Mesendoderm (in vitro differentiated cells): ENCODE data around the gene DLX5.
A peak's percentile ranks its signal among the peaks of the same experiment; 100 is the strongest.

ENCODE experiments used
- DNase-seq: peaks from one replicate; pipeline ENCODE4 v3.0.0; 2013
- H2AK5ac ChIP-seq: 2 replicates; pipeline ENCODE4 v1.6.1; 2013; ENCODE audit warnings: low read length, inconsistent platforms
- H2BK120ac ChIP-seq: 2 replicates; pipeline ENCODE4 v1.6.1; 2013; ENCODE audit warnings: low read depth, mild to moderate bottlenecking, low read length, moderate library complexity, mixed read lengths
- H2BK15ac ChIP-seq: replicated peaks from 2 replicates; pipeline ENCODE4 v1.6.1; 2013; ENCODE audit warnings: low read depth, mild to moderate bottlenecking, moderate library complexity
- H2BK5ac ChIP-seq: 2 replicates; pipeline ENCODE4 v1.6.1; 2013; ENCODE audit warnings: low read length, inconsistent platforms
- H3K18ac ChIP-seq: 2 replicates; pipeline ENCODE4 v1.6.1; 2013; ENCODE audit warnings: mild to moderate bottlenecking, low read length, mixed read lengths
- H3K23ac ChIP-seq: one replicate; pipeline ENCODE4 v1.6.1; 2013; ENCODE audit warnings: low read length
- H3K27ac ChIP-seq: 2 replicates; pipeline ENCODE4 v1.5.1; 2013; ENCODE audit warnings: low read depth, mild to moderate bottlenecking, inconsistent platforms, low read length, moderate library complexity
- H3K27me3 ChIP-seq: 2 replicates; pipeline ENCODE4 v1.6.1; 2013; ENCODE audit warnings: low read length, control low read depth, mild to moderate bottlenecking, inconsistent platforms; ENCODE audit not compliant: insufficient read depth, poor library complexity
- H3K36me3 ChIP-seq: 2 replicates; pipeline ENCODE4 v1.6.1; 2013; ENCODE audit warnings: low read length, inconsistent platforms; ENCODE audit not compliant: control insufficient read depth, insufficient read depth
- H3K4ac ChIP-seq: one replicate; pipeline ENCODE4 v1.6.1; 2013; ENCODE audit warnings: low read depth, mild to moderate bottlenecking, low read length, moderate library complexity
- H3K4me1 ChIP-seq: 2 replicates; pipeline ENCODE4 v1.6.1; 2013; ENCODE audit warnings: low read depth, low read length, inconsistent platforms; ENCODE audit not compliant: control insufficient read depth
- H3K4me2 ChIP-seq: 2 replicates; pipeline ENCODE4 v1.6.1; 2013; ENCODE audit warnings: low read length
- H3K4me3 ChIP-seq: 2 replicates; pipeline ENCODE4 v1.5.1; 2013; ENCODE audit warnings: mild to moderate bottlenecking, low read length
- H3K56ac ChIP-seq: one replicate; pipeline ENCODE4 v1.6.1; 2013; ENCODE audit warnings: low read length
- H3K79me1 ChIP-seq: 2 replicates; pipeline ENCODE4 v1.6.1; 2013; ENCODE audit warnings: low read length, inconsistent platforms
- H3K79me2 ChIP-seq: 2 replicates; pipeline ENCODE4 v1.6.1; 2013; ENCODE audit warnings: mild to moderate bottlenecking, low read length; ENCODE audit not compliant: control insufficient read depth, insufficient read depth
- H3K9ac ChIP-seq: 2 replicates; pipeline ENCODE4 v1.6.1; 2013; ENCODE audit warnings: low read length, inconsistent platforms
- H4K5ac ChIP-seq: one replicate; pipeline ENCODE4 v1.6.1; 2013; ENCODE audit warnings: low read length
- H4K8ac ChIP-seq: one replicate; pipeline ENCODE4 v1.6.1; 2013; ENCODE audit warnings: low read depth, mild to moderate bottlenecking, control low read depth, low read length, moderate library complexity
- whole genome bisulfite sequencing: extraction: QIAGEN DNeasy Blood & Tissue Kit; methylation state at CpG from one replicate; pipeline ENCODE4 v1.1.7; 2013; ENCODE audit warnings: low lambda C conversion rate, missing lambda C conversion rate; ENCODE audit not compliant: insufficient coverage; ENCODE audit errors: extremely low coverage; 5-methylcytosine and 5-hydroxymethylcytosine counted together

Gene DLX5

DNA sequence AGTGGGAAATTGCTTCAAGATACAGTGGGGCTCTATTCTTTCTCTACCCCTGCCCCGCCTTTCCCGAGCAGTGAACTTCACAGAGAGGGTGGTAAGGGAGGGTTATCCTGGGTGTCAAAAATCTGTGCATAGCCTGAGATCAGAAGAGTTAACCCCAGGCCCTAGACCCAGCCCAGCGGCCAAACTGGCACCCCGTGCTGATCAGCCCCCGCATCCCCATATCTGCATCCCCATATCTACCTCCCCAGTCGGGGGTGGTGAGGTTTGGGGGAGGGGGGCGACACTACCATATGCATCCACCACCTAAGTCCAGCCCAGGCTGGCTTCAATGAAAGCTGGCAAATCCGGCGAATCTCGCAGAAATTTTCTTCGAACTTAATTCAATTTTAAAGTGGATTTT lies 26.3 kb downstream of the DLX5 start:
- H3K36me3 ChIP-seq: no peaks in the 10 kb centered on the region
- WGBS: no CpG with 5 or more reads among the region's 11 CpGs
- H3K27ac ChIP-seq: no peak overlapping the region
- H2BK15ac ChIP-seq: no peak overlapping the region
- no peak overlapping the region for H4K8ac ChIP-seq
- no peak overlapping the region for H2BK120ac ChIP-seq
- H3K79me2 ChIP-seq: no peaks in the 10 kb centered on the region
- no peak overlapping the region for H3K4ac ChIP-seq
- H2AK5ac ChIP-seq: no peak overlapping the region
- H3K4me3 ChIP-seq: no peak overlapping the region
- no peak overlapping the region for H3K56ac ChIP-seq
- H3K23ac ChIP-seq: no peak overlapping the region
- H3K4me2 ChIP-seq: no peak overlapping the region
- DNase-seq: peak; percentile 30
- no peaks in the 10 kb centered on the region for H3K79me1 ChIP-seq
- H3K27me3 ChIP-seq: peaks cover 58% of the 10 kb centered on the region
- peaks cover 16% of the 10 kb centered on the region for H3K4me1 ChIP-seq
- no peak overlapping the region for H3K18ac ChIP-seq
- no peak overlapping the region for H4K5ac ChIP-seq
- no peak overlapping the region for H3K9ac ChIP-seq
- H2BK5ac ChIP-seq: no peak overlapping the region

DNA sequence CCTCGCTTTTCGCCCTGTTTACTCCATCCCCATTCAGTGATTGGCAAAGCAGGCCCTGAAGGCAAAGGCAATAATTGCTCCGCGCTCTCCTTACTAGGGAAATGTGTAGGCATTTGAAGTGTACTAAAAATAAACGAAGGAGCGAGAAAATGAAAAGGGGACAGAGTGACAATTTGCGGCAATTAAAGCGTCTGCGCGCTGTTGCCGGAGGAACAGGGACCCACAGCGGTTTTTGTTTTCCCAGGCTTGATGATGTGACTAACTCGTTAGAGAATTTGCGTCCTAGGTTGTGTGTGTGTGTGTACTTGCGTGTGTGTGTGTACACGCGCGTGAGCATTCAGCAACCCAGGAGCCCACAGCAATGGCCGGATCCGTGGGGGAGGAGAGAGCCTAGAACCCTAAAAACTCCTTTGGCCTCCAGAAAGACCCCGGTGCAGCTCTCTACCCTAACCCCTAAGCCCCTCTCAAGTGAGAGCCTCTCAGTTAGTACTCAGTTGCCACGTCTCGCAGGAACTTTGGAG lies 27.1 kb downstream of the DLX5 start:
- H3K56ac ChIP-seq: no peak overlapping the region
- no peak overlapping the region for H4K5ac ChIP-seq
- H3K27ac ChIP-seq: no peak overlapping the region
- peak; percentile 42 for DNase-seq
- no peak overlapping the region for H3K23ac ChIP-seq
- H3K4ac ChIP-seq: no peak overlapping the region
- H4K8ac ChIP-seq: no peak overlapping the region
- H3K79me2 ChIP-seq: no peaks in the 10 kb centered on the region
- no peak overlapping the region for H2BK120ac ChIP-seq
- peaks cover 56% of the 10 kb centered on the region for H3K27me3 ChIP-seq
- no CpG with 5 or more reads among the region's 23 CpGs for WGBS
- no peak overlapping the region for H3K4me3 ChIP-seq
- H3K4me1 ChIP-seq: peaks cover 16% of the 10 kb centered on the region
- H3K4me2 ChIP-seq: no peak overlapping the region
- H2BK15ac ChIP-seq: no peak overlapping the region
- H3K18ac ChIP-seq: no peak overlapping the region
- H2AK5ac ChIP-seq: no peak overlapping the region
- H2BK5ac ChIP-seq: no peak overlapping the region
- no peaks in the 10 kb centered on the region for H3K36me3 ChIP-seq
- no peaks in the 10 kb centered on the region for H3K79me1 ChIP-seq
- no peak overlapping the region for H3K9ac ChIP-seq

GRCh38 chr7:96996958-96997511 lies 27.6 kb downstream of the DLX5 start:
- Histone ChIP-seq H3K4ac (no peak overlapping the region), H3K4me3 (no peak overlapping the region), H2BK15ac (no peak overlapping the region), H3K56ac (no peak overlapping the region), H3K79me1 (no peaks in the 10 kb centered on the region), H4K8ac (no peak overlapping the region), H2BK120ac (no peak overlapping the region), H3K18ac (no peak overlapping the region), H3K23ac (peak overlapping the region; percentile 32), H4K5ac (no peak overlapping the region), H3K9ac (no peak overlapping the region), H3K4me2 (no peak overlapping the region), H3K27me3 (peaks cover 61% of the 10 kb centered on the region), H2BK5ac (no peak overlapping the region), H3K4me1 (peaks cover 15% of the 10 kb centered on the region), H3K27ac (no peak overlapping the region), H3K79me2 (no peaks in the 10 kb centered on the region), H3K36me3 (no peaks in the 10 kb centered on the region), H2AK5ac (no peak overlapping the region)
- DNase-seq: no peak
- no CpG with 5 or more reads among the region's 14 CpGs for WGBS

- Histone ChIP-seq H3K27ac (no peak overlapping the region), H2BK120ac (no peak overlapping the region), H3K9ac (no peak overlapping the region), H4K5ac (no peak overlapping the region), H3K4me2 (no peak overlapping the region), H2AK5ac (no peak overlapping the region), H3K18ac (no peak overlapping the region), H3K4me3 (no peak overlapping the region), H3K79me1 (no peaks in the 10 kb centered on the region), H3K79me2 (no peaks in the 10 kb centered on the region), H3K4ac (no peak overlapping the region), H2BK15ac (no peak overlapping the region), H2BK5ac (no peak overlapping the region), H3K36me3 (no peaks in the 10 kb centered on the region), H3K27me3 (peaks cover 66% of the 10 kb centered on the region), H4K8ac (no peak overlapping the region), H3K4me1 (peaks cover 15% of the 10 kb centered on the region), H3K23ac (peak overlapping the region; percentile 32), H3K56ac (no peak overlapping the region)
- DNase-seq: peak; percentile 66
- no CpG with 5 or more reads among the region's 32 CpGs for WGBS
Observed at GRCh38 chr7:96996111-96996957, 28.3 kb downstream of the DLX5 start.

DNA sequence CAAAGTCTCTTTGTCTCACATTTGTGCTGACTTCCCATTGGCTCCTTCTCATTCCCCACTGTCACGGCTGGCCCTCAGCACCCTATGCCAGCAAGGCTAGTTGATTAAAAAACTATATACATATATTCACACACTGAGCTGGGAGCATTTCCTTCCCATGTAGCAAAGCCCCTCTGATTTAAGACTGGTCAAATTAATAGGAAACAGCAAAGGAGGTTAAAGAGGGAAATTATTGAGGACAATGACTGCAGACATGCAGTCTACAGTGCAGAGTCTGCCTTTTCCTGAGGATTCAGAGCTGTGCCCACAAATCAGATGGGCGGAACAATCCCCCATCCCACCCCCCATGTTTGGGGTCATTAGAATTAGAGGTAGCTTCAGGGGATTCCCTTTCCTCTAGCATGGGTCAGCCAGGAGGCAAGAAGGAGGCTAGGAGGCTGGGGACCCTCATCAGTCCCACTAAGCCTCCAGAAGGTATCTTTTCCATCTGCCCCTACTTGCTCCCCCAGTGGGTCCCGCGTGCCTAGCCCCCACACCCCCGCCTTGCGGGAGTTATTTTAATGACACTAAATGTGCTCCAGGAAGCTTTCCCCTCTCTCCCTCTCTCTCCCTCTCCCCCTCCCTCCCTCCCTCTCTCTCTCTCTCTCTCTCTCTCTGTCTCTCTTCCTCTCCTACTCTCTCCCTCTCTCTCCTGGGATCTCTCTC lies 29.1 kb downstream of the DLX5 start:
- no peak overlapping the region for H3K23ac ChIP-seq
- H3K27ac ChIP-seq: no peak overlapping the region
- no peak overlapping the region for H3K4ac ChIP-seq
- H4K5ac ChIP-seq: no peak overlapping the region
- no peak overlapping the region for H3K9ac ChIP-seq
- no peak overlapping the region for H2BK15ac ChIP-seq
- no peak overlapping the region for H4K8ac ChIP-seq
- H3K79me1 ChIP-seq: no peaks in the 10 kb centered on the region
- H3K4me3 ChIP-seq: no peak overlapping the region
- H3K18ac ChIP-seq: no peak overlapping the region
- H3K79me2 ChIP-seq: no peaks in the 10 kb centered on the region
- H3K56ac ChIP-seq: no peak overlapping the region
- no peak overlapping the region for H2BK5ac ChIP-seq
- no peak overlapping the region for H3K4me2 ChIP-seq
- WGBS: no CpG with 5 or more reads among the region's 6 CpGs
- no peaks in the 10 kb centered on the region for H3K36me3 ChIP-seq
- DNase-seq: no peak
- H2BK120ac ChIP-seq: no peak overlapping the region
- H2AK5ac ChIP-seq: no peak overlapping the region
- H3K4me1 ChIP-seq: peaks cover 13% of the 10 kb centered on the region
- peaks cover 63% of the 10 kb centered on the region for H3K27me3 ChIP-seq
